OCI-LY1 (cell line): Measurements from ENCODE around the gene RASIP1.
A peak's percentile ranks its signal among the peaks of the same experiment; 100 is the strongest.

Source experiments
- H2AFZ ChIP-seq: fragments of 200-600 bp; sonication (generic), shearing (Covaris generic); 2 replicates; pipeline ENCODE4 v1.6.0; 2014; ENCODE audit warnings: antibody characterized with exemption, mild to moderate bottlenecking, low read length
- H3F3A ChIP-seq: fragments of 200-600 bp; sonication (generic), shearing (Covaris generic); 2 replicates; pipeline ENCODE4 v1.6.0; 2014; ENCODE audit warnings: mild to moderate bottlenecking, antibody characterized with exemption, low read length, moderate library complexity; ENCODE audit not compliant: insufficient read depth
- H3K27ac ChIP-seq: fragments of 200-600 bp; sonication (generic); 2 replicates; pipeline ENCODE4 v1.5.1; 2014; ENCODE audit warnings: low read length, mixed run types, mild to moderate bottlenecking, low read depth; ENCODE audit not compliant: poor library complexity, severe bottlenecking
- H3K27me3 ChIP-seq: fragments of 200-600 bp; sonication (generic); 2 replicates; pipeline ENCODE4 v1.6.0; 2014; ENCODE audit warnings: antibody characterized with exemption, mild to moderate bottlenecking, low read length, moderate library complexity; ENCODE audit not compliant: insufficient read depth
- H3K36me3 ChIP-seq: fragments of 200-600 bp; sonication (generic); 2 replicates; pipeline ENCODE4 v1.6.1; 2014; ENCODE audit warnings: mild to moderate bottlenecking, antibody characterized with exemption, low read length, moderate library complexity, mixed read lengths; ENCODE audit not compliant: insufficient read depth
- H3K4me1 ChIP-seq: fragments of 200-600 bp; sonication (generic); 2 replicates; pipeline ENCODE4 v1.5.1; 2014; ENCODE audit warnings: mild to moderate bottlenecking, low read length, moderate library complexity; ENCODE audit not compliant: insufficient read depth, severe bottlenecking
- H3K4me2 ChIP-seq: fragments of 200-600 bp; sonication (generic), shearing (Covaris generic); 2 replicates; pipeline ENCODE4 v1.6.1; 2014; ENCODE audit warnings: low read length
- H3K4me3 ChIP-seq: fragments of 200-600 bp; sonication (generic); 2 replicates; pipeline ENCODE4 v1.5.1; 2014; ENCODE audit warnings: low read length, low read depth, mild to moderate bottlenecking, mixed read lengths; ENCODE audit not compliant: poor library complexity, severe bottlenecking
- H3K79me2 ChIP-seq: fragments of 200-600 bp; shearing (Covaris generic); 2 replicates; pipeline ENCODE4 v1.6.1; 2016; ENCODE audit warnings: mixed run types, low read length, mixed read lengths; ENCODE audit not compliant: insufficient read depth
- H3K9ac ChIP-seq: fragments of 200-600 bp; sonication (generic), shearing (Covaris generic); 2 replicates; pipeline ENCODE4 v1.6.1; 2014; ENCODE audit warnings: mild to moderate bottlenecking, low read length, mixed read lengths
- H3K9me2 ChIP-seq: fragments of 200-600 bp; sonication (generic), shearing (Covaris generic); 2 replicates; pipeline ENCODE4 v1.6.1; 2014; ENCODE audit warnings: low read depth, mild to moderate bottlenecking, low read length, mixed read lengths
- H3K9me3 ChIP-seq: fragments of 200-600 bp; shearing (Covaris generic); 2 replicates; pipeline ENCODE4 v1.6.1; 2014; ENCODE audit warnings: low read length, mixed read lengths
- H4K20me1 ChIP-seq: fragments of 200-600 bp; sonication (generic), shearing (Covaris generic); 2 replicates; pipeline ENCODE4 v1.6.0; 2016; ENCODE audit warnings: mild to moderate bottlenecking, low read length; ENCODE audit not compliant: insufficient read depth
- EZH2 ChIP-seq: fragments of 200-600 bp; sonication (generic), shearing (Covaris generic); IDR thresholded peaks from 2 replicates; pipeline ENCODE4 v1.8.0; 2017; ENCODE audit warnings: borderline replicate concordance, mixed run types, mild to moderate bottlenecking, antibody characterized with exemption, low read length, moderate library complexity, mixed read lengths
- TF ChIP-seq, protein P1 (sequence below): fragments of 200-600 bp; sonication (generic), shearing (Covaris generic); IDR thresholded peaks from 2 replicates; pipeline ENCODE4 v1.5.1; 2017; ENCODE audit warnings: mild to moderate bottlenecking, antibody characterized with exemption, low read length, moderate library complexity, mixed read lengths

Gene RASIP1

DNA sequence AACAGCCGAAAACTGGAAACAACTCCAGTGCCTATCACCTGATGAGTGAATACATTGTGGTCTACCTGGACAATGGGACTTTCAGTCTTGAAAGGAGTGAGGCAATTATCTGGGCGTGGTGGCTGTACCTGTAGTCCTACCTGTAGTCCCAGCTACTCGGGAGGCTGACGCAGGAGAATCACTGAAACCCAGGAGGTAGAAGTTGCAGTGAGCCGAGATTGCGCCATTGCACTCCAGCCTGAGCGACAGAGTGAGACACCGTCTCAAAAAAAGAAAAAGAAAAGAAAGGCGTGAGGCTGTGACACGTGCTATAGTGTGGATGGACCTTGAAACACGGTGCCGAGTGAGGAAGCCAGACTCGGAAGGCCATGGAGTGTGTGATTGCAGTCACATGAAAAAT lies 63.5 kb downstream of the RASIP1 start:
- Histone ChIP-seq H3K27ac (no peak overlapping the region), H3K9ac (no peak overlapping the region), H3K9me3 (no peaks in the 10 kb centered on the region), H3K4me2 (no peak overlapping the region), H3K4me1 (peaks cover 6% of the 10 kb centered on the region), H4K20me1 (no peaks in the 10 kb centered on the region), H3K36me3 (no peaks in the 10 kb centered on the region), H2AFZ (no peak overlapping the region), H3K79me2 (no peaks in the 10 kb centered on the region), H3K4me3 (no peak overlapping the region), H3F3A (no peaks in the 10 kb centered on the region), H3K9me2 (no peaks in the 10 kb centered on the region), H3K27me3 (0 out of 2 replicates have a peak, but pooled peaks cover 5% of the 10 kb centered on the region)
- no peak for TF ChIP-seq EZH2
- TF ChIP-seq, protein P1, sequence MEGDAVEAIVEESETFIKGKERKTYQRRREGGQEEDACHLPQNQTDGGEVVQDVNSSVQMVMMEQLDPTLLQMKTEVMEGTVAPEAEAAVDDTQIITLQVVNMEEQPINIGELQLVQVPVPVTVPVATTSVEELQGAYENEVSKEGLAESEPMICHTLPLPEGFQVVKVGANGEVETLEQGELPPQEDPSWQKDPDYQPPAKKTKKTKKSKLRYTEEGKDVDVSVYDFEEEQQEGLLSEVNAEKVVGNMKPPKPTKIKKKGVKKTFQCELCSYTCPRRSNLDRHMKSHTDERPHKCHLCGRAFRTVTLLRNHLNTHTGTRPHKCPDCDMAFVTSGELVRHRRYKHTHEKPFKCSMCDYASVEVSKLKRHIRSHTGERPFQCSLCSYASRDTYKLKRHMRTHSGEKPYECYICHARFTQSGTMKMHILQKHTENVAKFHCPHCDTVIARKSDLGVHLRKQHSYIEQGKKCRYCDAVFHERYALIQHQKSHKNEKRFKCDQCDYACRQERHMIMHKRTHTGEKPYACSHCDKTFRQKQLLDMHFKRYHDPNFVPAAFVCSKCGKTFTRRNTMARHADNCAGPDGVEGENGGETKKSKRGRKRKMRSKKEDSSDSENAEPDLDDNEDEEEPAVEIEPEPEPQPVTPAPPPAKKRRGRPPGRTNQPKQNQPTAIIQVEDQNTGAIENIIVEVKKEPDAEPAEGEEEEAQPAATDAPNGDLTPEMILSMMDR, result no peak

DNA sequence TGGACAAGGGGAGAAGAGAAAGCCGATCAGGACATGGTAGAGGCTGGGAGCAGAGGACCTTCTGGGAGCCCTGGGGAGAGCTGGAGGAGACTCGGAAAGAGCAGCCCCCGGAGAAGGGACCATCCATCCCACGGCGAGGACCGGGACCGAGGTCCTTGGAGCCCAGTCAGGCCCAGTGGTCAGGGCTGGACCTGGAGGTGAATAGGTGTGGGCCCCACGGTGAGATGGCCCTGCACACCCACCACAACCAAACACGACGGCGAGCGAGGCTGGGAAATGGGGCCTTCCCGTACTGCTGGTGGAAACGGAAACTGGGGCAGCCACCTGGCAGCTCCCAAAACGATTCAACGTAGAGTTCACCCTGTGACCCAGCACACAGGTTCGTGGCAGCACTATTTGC lies 63.9 kb downstream of the RASIP1 start:
- Histone ChIP-seq H3K4me1 (peaks cover 6% of the 10 kb centered on the region), H3K9me2 (no peaks in the 10 kb centered on the region), H2AFZ (no peak overlapping the region), H3K4me2 (no peak overlapping the region), H3K36me3 (no peaks in the 10 kb centered on the region), H3K9me3 (no peaks in the 10 kb centered on the region), H4K20me1 (no peaks in the 10 kb centered on the region), H3K4me3 (no peak overlapping the region), H3K9ac (no peak overlapping the region), H3F3A (no peaks in the 10 kb centered on the region), H3K27ac (no peak overlapping the region), H3K79me2 (no peaks in the 10 kb centered on the region), H3K27me3 (0 out of 2 replicates have a peak, but pooled peaks cover 5% of the 10 kb centered on the region)
- no peak for TF ChIP-seq EZH2
- TF ChIP-seq, protein P1, result no peak

DNA sequence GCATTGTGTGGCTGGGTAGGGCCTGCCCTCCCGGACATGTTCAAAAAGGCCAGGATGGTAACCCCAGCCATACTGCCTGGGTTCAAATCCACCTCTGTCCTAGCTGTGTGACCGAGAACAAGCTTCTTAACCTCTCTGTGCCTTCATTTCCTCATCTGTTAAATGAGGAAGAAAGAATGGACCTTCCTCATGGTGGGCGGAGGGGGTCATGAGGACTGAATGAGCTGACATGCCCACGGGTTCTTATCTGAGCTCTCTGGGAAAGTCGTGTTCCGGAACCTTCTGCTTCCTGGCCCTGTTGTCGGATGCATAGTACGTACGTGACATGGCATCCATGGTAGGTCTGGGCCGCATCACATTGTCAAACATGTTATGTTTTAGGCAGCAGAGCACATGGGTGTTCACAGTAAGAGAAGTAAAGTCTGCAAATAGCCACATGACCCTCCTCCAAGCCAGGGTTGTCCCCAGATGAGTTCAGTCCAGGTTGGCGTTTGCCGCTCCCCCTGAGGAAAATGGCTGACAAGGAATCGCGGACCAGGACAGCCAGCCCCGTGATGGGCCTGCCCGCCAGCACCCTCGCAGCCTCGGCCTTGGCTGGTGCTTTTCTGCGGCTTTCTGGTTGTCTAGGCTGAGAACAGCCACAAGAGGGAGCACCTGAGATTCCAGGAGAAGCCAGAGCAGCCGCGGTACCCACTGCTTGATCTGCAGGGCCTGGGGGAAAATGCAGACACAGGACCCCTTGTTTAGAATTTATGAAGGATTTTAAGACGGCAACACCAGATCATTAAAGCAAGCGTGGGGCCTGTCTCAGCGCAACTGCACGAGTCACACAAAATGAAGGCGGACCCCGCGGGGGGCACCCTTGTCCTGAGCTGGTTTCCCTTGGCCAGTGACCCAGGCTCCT lies 65.2 kb downstream of the RASIP1 start:
- Histone ChIP-seq H3K4me1 (peaks cover 6% of the 10 kb centered on the region), H3K4me2 (no peak overlapping the region)

More for the DNA sequence above, 65.2 kb downstream of the RASIP1 start:
- H3K9ac ChIP-seq, result no peak overlapping the region
- no peaks in the 10 kb centered on the region for H4K20me1 ChIP-seq
- H3K9me3 ChIP-seq, result no peaks in the 10 kb centered on the region
- H3K79me2 ChIP-seq, result no peaks in the 10 kb centered on the region
- H3F3A ChIP-seq, result no peaks in the 10 kb centered on the region
- no peaks in the 10 kb centered on the region for H3K36me3 ChIP-seq
- no peaks in the 10 kb centered on the region for H3K9me2 ChIP-seq
- no peak for TF ChIP-seq EZH2
- TF ChIP-seq, protein P1, result peak; percentile 83
- H3K27ac ChIP-seq, result no peak overlapping the region
- 0 out of 2 replicates have a peak, but pooled peaks cover 5% of the 10 kb centered on the region for H3K27me3 ChIP-seq
- no peak overlapping the region for H2AFZ ChIP-seq
- no peak overlapping the region for H3K4me3 ChIP-seq
